Stimulated activated effector memory CD8-positive, alpha-beta T cell treated with anti-CD3 and anti-CD28 coated beads, Interleukin-12 subunit alpha, Interleukin-12 subunit beta, amount 100 ng/mL, for 72 hours (primary cell): ENCODE measurements around the gene ARGFX.
"Not testable (repeated sequence)": the region's sequence is repeated elsewhere in the genome, so short reads cannot be mapped to it uniquely, and the experiment has no call there.

Experiments used
- ATAC-seq: fragments of 150-1000 bp; cut with Tn5 transposase; 2 replicates; pipeline ENCODE4 v1.10.0; 2021
- DNase-seq, 2 donors: peaks; one replicate each; pipeline ENCODE4 v3.0.0; 2021 to 2022; ENCODE audit warnings: low spot score in 2 of 2
- H3K27ac Mint-ChIP-seq: one replicate; pipeline ENCODE4 v1.8.0; 2022; ENCODE audit warnings: mild to moderate bottlenecking, mixed read lengths
- H3K36me3 Mint-ChIP-seq: one replicate; pipeline ENCODE4 v1.8.0; 2022; ENCODE audit warnings: mild to moderate bottlenecking, mixed read lengths
- H3K4me1 Mint-ChIP-seq: one replicate; pipeline ENCODE4 v1.8.0; 2022; ENCODE audit warnings: mixed read lengths
- H3K4me3 Mint-ChIP-seq: one replicate; pipeline ENCODE4 v1.8.0; 2022; ENCODE audit warnings: mild to moderate bottlenecking, mixed read lengths
- H3K9me3 Mint-ChIP-seq: one replicate; pipeline ENCODE4 v1.8.0; 2022; ENCODE audit warnings: mixed read lengths

ARGFX gene

GRCh38 chr3:121584418-121584817 lies 16.7 kb downstream of the ARGFX start:
- DNase-seq (no peak), ATAC-seq (no peak)
- no peak overlapping the region for H3K27ac Mint-ChIP-seq
- H3K4me3 Mint-ChIP-seq, result no peak overlapping the region
- H3K4me1 Mint-ChIP-seq, result no peaks in the 10 kb centered on the region
- H3K9me3 Mint-ChIP-seq, result no peaks in the 10 kb centered on the region
- H3K36me3 Mint-ChIP-seq, result no peaks in the 10 kb centered on the region

- Mint-ChIP-seq H3K4me3 (no peak within 1 kb of the TSS), H3K27ac (no peak within 1 kb of the TSS), H3K9me3 (no peaks in the 10 kb centered on the region), H3K4me1 (no peaks in the 10 kb centered on the region), H3K36me3 (no peaks in the 10 kb centered on the region)
- DNase-seq, result no peak
- ATAC-seq, result no peak
Observed at GRCh38 chr3:121592856-121593702, 25.3 kb downstream of the ARGFX start, which contains the start of gene FBXO40. Gene FBXO40 (plus strand): TSS chr3:121593379. CDS start chr3:121620576, 27,197 bp downstream.

DNA sequence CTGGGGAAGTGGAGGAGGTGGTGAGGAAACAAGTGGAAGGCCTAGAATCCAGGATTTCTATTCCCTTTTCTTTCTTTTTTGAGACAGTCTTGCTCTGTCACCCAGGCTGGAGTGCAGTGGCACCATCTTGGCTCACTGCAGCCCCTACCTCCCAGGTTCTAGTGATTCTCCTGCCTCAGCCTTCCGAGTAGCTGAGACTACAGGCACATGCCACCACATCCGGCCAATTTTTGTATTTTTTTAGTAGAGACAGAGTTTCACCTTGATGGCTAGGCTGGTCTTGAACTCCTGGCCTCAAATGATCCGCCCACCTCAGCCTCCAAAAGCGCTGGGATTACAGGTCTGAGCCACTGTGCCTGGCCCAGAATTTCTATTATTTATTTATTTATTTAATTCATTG lies 26.1 kb downstream of the ARGFX start:
- not testable (repeated sequence) for H3K27ac Mint-ChIP-seq

GRCh38 chr3:121594850-121595249 lies 27.1 kb downstream of the ARGFX start:
- H3K27ac Mint-ChIP-seq, result no peak overlapping the region
- no peaks in the 10 kb centered on the region for H3K9me3 Mint-ChIP-seq
- no peaks in the 10 kb centered on the region for H3K4me1 Mint-ChIP-seq
- DNase-seq, result no peak
- ATAC-seq, result no peak
- no peak overlapping the region for H3K4me3 Mint-ChIP-seq
- no peaks in the 10 kb centered on the region for H3K36me3 Mint-ChIP-seq

More for the DNA sequence above, 26.1 kb downstream of the ARGFX start:
- DNase-seq, H3K36me3 Mint-ChIP-seq, H3K4me1 Mint-ChIP-seq, H3K9me3 Mint-ChIP-seq, ATAC-seq, H3K4me3 Mint-ChIP-seq: not testable (repeated sequence)

DNA sequence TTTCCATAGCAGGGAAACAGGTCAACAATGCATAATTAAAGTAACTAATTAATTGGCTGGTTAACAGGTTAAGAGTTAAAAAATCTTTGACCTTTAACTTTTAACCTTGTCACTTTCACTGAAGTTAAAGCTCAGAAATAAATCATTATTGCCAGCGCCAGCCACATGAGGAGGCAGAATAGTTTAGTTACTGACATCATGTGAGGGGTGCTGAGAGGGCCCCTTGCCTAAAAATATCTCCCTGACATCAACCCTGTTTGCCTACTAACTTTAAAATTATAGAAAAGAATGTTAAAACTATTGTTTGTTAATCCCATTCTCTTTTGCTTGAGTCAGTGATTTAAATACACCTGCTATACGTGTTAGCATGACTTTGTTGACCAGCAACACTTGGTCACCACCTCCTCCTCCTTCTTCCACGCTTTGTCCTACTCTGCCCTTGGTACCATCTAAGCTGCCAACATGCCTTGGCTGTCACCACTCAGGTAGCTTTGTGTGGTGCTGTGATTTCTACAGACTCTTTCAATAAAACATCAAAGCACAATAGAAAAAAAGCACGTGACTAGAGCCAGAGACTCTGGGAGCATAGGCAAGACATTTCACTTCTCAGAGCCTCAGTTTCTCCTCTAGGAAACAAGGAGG lies 28.1 kb downstream of the ARGFX start:
- ATAC-seq (no peak), DNase-seq (no peak)
- Mint-ChIP-seq H3K27ac (no peak overlapping the region), H3K4me3 (no peak overlapping the region), H3K36me3 (no peaks in the 10 kb centered on the region), H3K4me1 (no peaks in the 10 kb centered on the region), H3K9me3 (no peaks in the 10 kb centered on the region)

DNA sequence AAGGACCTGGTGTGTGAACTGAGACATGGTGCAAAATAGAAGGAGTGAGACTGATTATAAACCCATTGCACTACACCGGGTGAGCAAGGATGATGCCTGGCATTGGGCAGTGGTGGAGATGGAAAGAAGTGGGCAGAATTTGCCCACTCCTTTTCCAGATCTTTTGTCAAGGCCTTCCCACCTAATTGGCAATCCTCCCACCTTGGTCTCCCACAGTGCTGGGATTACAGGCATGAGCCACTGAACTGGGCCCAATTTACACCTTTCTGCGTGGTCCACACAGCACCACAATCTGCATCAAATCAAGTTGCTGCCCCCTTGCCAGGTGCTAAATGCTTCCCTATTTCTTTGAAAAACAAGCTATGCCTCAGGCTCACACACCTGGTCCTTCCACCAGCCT lies 30.8 kb downstream of the ARGFX start:
- DNase-seq (no peak), ATAC-seq (no peak)
- Mint-ChIP-seq H3K27ac (no peak overlapping the region), H3K4me3 (no peak overlapping the region), H3K4me1 (no peaks in the 10 kb centered on the region), H3K36me3 (no peaks in the 10 kb centered on the region), H3K9me3 (no peaks in the 10 kb centered on the region)

DNA sequence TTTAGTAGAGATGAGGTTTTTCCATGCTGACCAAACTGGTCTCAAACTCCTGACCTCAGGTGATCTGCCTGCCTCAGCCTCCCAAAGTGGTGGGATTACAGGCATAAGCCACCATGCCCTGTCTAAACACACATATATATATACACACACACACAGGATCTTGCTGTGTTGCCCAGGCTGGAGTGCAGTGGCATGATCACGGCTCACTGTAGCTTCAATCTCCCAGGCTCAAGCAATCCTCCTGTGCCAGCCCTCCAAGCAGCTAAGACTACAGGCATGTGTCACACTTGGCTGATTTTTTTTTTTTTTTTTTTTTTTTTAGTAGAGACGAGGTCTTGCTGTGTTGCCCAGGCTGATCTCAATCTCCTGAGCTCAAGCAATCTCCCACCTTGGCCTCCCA lies 32.2 kb downstream of the ARGFX start:
- H3K27ac Mint-ChIP-seq, H3K4me3 Mint-ChIP-seq, ATAC-seq, H3K9me3 Mint-ChIP-seq, H3K4me1 Mint-ChIP-seq, H3K36me3 Mint-ChIP-seq, DNase-seq: not testable (repeated sequence)

- H3K4me3 Mint-ChIP-seq, result no peak overlapping the region
- H3K4me1 Mint-ChIP-seq, result no peaks in the 10 kb centered on the region
- no peaks in the 10 kb centered on the region for H3K36me3 Mint-ChIP-seq
- DNase-seq, result no peak
- H3K27ac Mint-ChIP-seq, result no peak overlapping the region
- no peaks in the 10 kb centered on the region for H3K9me3 Mint-ChIP-seq
- ATAC-seq, result no peak
Observed at GRCh38 chr3:121601212-121601812, 33.6 kb downstream of the ARGFX start.

DNA sequence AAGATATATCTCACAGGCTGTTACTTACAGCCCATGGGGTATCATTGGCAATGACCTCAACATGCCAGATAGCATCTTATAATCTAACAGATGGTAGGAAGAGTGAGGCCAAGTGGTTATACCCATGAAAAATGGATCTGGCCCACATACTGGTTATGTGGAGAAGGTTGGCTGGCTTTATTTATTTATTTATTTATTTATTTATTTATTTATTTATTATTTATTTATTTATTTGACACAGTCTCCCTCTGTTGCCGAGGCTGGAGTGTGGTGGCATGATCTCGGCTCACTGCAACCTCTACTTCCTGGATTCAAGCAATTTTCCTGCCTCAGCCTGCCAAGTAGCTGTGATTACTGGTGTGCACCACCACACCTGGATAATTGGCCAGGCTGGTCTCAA lies 37.0 kb downstream of the ARGFX start:
- H3K27ac Mint-ChIP-seq, result no peak overlapping the region

DNA sequence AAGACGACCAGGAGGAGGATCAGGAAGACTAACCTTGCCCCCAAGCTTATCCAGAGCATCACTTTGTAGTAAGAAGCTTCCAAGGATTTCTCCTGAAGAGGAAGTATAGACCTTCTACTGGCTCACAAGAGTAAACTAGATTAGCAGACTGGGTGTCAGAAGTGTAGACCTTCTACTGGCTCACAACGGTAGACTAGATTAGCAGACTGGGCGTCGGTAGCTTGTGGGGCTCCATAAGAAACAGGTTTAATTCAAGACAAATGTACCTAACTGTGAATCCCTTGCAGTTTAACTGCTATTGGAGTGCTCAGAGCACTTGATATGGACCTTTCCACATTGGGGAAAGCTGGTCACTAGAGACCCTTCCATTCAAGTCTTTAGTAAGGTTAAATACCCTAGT lies 38.4 kb downstream of the ARGFX start:
- Mint-ChIP-seq H3K4me1 (no peaks in the 10 kb centered on the region), H3K4me3 (no peak overlapping the region), H3K9me3 (no peaks in the 10 kb centered on the region), H3K27ac (no peak overlapping the region), H3K36me3 (no peaks in the 10 kb centered on the region)
- DNase-seq (no peak), ATAC-seq (no peak)

More for the DNA sequence above, 37.0 kb downstream of the ARGFX start:
- no peak for ATAC-seq
- H3K36me3 Mint-ChIP-seq, result no peaks in the 10 kb centered on the region
- H3K4me1 Mint-ChIP-seq, result no peaks in the 10 kb centered on the region
- H3K9me3 Mint-ChIP-seq, result no peaks in the 10 kb centered on the region
- no peak overlapping the region for H3K4me3 Mint-ChIP-seq
- no peak for DNase-seq
